NCI-H2171 (cell line): Measurements from ENCODE around the gene SHISA9.

ENCODE experiments used
- DNase-seq: peaks from one replicate; lab custom pipeline; 2025; lab: John Stamatoyannopoulos, UW

Gene SHISA9

GRCh38 chr16:13269905-13270528 is 368.6 kb downstream of the SHISA9 start:
- DNase-seq = no peak

DNA sequence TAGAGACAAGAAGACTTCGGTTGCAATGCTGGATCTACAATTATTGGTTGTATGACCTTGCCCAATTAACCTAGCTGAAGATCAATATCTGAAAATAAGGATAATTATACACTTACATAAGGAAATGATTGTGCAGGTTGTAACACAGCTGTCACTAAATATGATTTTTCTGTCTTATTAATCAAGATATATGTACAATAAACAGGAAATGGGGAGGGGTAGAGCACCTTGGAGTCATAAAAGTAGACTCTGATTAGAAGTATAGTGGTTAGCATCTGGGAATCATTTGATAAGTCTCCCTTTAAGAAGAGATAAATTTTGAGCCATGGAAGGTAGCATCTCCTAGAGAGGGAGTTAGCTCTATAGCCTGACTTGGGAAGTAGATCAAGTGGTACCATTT is 369.2 kb downstream of the SHISA9 start:
- no peak for DNase-seq

DNA sequence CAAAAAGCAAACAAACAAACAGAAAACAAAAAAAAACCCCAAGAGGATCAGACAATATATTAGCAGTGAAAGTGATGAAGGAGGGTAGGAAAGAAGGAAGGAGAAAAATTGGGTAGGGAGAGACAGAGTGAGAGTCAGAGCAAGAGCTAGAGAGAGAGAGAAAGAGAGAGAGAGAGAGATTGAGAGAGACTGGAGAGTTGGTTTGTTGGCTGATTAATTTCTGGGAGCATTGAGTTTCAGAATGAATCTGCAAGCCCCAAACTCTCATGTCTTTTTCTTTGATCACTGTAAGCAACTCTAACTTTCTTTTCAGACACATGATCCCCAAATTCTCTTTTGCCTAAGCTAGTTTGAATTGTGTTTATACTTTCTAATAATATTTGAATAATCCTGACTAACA is 388.1 kb downstream of the SHISA9 start:
- no peak for DNase-seq
